Measurements from ENCODE around the gene GARIN5B.
A peak's percentile ranks its signal among the peaks of the same experiment; 100 is the strongest.
"Not testable (repeated sequence)": the region's sequence is repeated elsewhere in the genome, so short reads cannot be mapped to it uniquely, and the experiment has no call there.

The GARIN5B gene

DNA sequence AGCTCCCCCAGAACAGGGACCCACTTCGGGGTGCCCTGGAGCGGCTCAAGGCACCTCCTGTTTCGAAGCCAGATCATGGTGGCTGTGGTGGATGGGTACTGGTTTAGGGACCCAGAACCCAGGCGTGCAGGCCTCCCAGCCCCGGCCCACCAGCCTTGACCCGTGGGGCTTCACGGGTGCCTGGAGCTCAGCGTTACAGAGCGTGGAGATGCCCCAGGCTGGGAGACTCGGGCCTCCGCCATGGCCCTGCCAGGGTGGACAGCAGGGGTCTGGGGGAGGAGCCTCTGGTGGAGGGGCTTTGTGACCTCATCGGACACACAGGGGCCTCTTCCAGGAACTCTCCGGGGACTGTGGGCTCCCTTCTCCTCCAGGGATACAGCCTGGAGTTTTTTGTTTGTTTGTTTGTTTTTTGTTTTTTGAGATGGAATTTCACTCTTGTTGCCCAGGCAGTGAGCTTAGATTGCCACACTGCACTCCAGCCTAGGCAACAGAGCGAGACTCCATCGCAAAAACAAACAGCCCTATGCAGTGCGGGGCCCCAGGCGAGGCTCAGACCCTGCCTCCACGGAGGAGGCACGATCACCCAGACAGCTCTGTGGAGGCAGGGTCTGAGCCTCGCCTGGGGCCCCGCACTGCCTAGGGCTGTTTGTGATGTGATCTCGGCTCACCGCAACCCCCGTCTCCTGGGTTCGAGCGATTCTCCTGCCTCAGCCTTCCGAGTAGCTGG, at the start of gene GARIN5B:
GARIN5B (minus strand) TSS at position 271 of the 727 bp plus-strand sequence; CDS start at position 77, 194 bp downstream.
- DNase-seq (ENCODE audit: extremely low spot score), result no peak
- TF ChIP-seq, protein P1, sequence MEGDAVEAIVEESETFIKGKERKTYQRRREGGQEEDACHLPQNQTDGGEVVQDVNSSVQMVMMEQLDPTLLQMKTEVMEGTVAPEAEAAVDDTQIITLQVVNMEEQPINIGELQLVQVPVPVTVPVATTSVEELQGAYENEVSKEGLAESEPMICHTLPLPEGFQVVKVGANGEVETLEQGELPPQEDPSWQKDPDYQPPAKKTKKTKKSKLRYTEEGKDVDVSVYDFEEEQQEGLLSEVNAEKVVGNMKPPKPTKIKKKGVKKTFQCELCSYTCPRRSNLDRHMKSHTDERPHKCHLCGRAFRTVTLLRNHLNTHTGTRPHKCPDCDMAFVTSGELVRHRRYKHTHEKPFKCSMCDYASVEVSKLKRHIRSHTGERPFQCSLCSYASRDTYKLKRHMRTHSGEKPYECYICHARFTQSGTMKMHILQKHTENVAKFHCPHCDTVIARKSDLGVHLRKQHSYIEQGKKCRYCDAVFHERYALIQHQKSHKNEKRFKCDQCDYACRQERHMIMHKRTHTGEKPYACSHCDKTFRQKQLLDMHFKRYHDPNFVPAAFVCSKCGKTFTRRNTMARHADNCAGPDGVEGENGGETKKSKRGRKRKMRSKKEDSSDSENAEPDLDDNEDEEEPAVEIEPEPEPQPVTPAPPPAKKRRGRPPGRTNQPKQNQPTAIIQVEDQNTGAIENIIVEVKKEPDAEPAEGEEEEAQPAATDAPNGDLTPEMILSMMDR (IDR thresholded peaks at IDR 0.05; ENCODE audit: control extremely low read depth, extremely low read depth, low read depth, missing control alignments), result no peak
- CTCF ChIA-PET, result no interaction called here
- POLR2A ChIA-PET, result no interaction called here

DNA sequence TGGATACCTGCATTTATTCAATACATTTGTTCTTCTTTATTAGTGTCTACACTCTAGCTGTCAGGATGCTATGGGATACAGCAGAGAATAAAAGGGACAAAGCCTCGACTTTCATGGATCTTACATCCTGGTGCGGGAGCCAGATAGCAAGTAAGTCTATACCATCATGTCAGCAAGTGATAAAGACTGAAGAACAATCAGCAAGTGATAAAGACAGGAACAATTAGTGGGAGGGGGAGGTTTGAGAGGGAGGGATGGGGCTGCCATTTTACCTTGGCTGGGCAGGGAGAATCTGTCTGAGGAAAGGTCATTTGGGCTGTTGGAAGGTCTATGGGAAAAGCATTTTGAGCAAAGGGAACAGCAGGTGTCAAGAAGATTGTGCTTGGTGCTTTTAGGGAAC, 47.1 kb upstream of the GARIN5B start:
- ChIA-PET CTCF (interaction anchor here (1.4 to 2.1 kb wide), 2 partner anchors 8 to 20 kb away, joined by 4 to 7 read pairs; no protein-coding TSS in a partner anchor), POLR2A (no interaction called here)
- TF ChIP-seq, protein P1 (IDR thresholded peaks at IDR 0.05; ENCODE audit: control extremely low read depth, extremely low read depth, low read depth, missing control alignments), result no peak
- no peak for DNase-seq (ENCODE audit: extremely low spot score)

DNA sequence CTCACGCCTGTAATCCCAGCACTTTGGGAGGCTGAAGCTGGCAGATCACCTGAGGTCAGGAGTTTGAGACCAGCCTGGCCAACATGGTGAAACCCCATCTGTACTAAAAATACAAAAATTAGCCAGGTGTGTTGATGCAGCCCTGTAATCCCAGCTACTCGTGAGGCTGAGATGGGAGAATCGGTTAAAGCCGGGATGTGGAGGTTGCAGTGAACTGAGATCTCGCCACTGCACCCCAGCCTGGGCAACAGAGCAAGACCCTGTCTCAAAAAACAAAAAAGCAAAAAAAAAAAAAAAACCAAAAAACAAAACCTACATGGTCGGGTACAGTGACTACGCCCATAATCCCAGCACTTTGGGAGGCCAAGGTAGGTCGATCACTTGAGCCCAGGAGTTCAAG, 46.1 kb upstream of the GARIN5B start:
- POLR2A ChIA-PET, result not testable (repeated sequence)

DNA sequence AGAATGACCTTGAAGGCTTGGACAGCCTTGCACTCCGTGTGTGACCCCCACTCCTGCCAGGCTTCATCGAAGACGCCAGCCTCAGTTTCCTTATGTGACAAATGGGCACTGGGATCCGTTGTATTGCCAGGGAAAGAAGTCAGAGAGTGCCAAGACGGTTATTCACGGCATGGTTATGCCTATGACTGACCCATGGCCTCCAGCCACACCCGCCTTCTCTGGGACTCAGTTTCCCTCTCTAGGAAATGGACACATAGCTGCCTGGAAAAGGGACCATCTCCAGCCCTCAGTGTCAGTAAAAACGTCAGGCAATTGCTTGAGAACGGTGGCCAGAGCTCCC, 45.4 kb upstream of the GARIN5B start:
- TF ChIP-seq, protein P1 (IDR thresholded peaks at IDR 0.05; ENCODE audit: control extremely low read depth, extremely low read depth, low read depth, missing control alignments), result no peak
- ChIA-PET CTCF (interaction anchor here (0.7 to 2.1 kb wide), 5 partner anchors 9 to 269 kb away, joined by 3 to 7 read pairs (median 3); no protein-coding TSS in a partner anchor), POLR2A (no interaction called here)
- DNase-seq (ENCODE audit: extremely low spot score), result no peak

More for the DNA sequence above, 46.1 kb upstream of the GARIN5B start:
- not testable (repeated sequence) for DNase-seq (ENCODE audit: extremely low spot score)
- CTCF ChIA-PET, result interaction anchor here (1.0 to 2.1 kb wide), 4 partner anchors 9 to 270 kb away, joined by 3 to 7 read pairs (median 4); no protein-coding TSS in a partner anchor

DNA sequence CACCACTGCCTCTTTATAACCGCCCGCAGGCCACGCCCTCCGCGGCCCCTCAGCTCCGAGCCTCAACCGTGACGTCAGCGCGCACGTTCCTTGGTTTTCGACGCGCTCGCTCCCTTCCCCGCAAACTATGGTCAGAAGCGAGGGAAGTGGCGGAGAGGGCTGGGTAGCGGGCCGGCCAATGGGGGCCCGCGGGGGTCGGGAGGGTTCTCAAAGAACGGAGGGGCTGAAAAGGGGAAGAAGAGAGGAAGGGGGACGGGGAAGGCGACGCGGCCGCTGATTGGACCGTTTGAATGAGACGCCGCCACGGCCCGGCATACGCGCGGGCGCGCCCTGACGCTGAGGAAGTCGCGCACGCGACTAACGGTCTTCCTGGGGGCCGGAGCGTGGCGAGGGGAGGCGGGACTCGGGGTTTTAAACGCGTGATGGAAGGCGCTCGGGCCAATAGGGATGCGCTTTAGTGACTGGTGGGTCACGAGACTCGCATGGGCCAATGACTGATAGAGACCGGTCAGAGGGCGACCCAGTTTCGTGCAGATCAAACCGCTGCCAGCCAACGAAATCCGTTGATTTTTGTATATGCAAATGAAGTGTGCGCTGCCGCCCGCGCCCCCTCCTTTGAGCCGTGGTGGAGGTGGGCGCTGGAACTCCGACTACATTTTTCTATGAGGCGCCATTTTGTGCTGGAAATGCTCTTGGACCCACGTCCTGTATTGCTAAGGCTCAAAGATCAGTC, 44.9 kb upstream of the GARIN5B start:
- DNase-seq (ENCODE audit: extremely low spot score), result peak; percentile 98
- ChIA-PET POLR2A (interaction anchor here (0.5 to 1.8 kb wide), 22 partner anchors 9 to 945 kb away, joined by 3 to 29 read pairs (median 5); partner anchors contain the start of genes CCDC106, CDC42EP5, ISOC2 and KMT5C), CTCF (interaction anchor here (0.7 to 2.1 kb wide), 6 partner anchors 10 to 269 kb away, joined by 3 to 7 read pairs (median 3); partner anchors contain the start of gene TMEM238)
- TF ChIP-seq, protein P1 (IDR thresholded peaks at IDR 0.05; ENCODE audit: control extremely low read depth, extremely low read depth, low read depth, missing control alignments), result no peak

DNA sequence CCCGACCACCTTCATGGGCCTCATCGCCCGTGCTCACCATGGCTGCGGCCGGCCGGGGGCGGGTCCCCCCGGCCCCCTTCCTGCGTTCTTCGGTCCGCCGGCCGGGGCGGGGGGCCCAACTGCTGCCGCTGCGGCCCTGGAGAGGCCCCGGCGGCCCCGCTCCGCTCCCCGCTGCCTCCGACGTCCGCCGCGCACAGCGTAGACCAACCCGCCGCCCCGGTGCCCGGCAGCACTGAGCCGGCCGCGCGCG, 44.4 kb upstream of the GARIN5B start, which contains the start of gene UBE2S:
UBE2S (minus strand) TSS at position 239 of the 250 bp plus-strand sequence; CDS start at position 40, 199 bp downstream.
- DNase-seq (ENCODE audit: extremely low spot score), result not testable (repeated sequence)
- POLR2A ChIA-PET, result interaction anchor here (0.6 to 1.8 kb wide), 23 partner anchors 9 to 944 kb away, joined by 3 to 29 read pairs (median 5); partner anchors contain the start of genes CCDC106, CDC42EP5, ISOC2 and KMT5C
- CTCF ChIA-PET, result interaction anchor here (1.0 to 1.6 kb wide), 2 partner anchors 24 to 60 kb away, joined by 3 read pairs; partner anchors contain the start of gene TMEM238

DNA sequence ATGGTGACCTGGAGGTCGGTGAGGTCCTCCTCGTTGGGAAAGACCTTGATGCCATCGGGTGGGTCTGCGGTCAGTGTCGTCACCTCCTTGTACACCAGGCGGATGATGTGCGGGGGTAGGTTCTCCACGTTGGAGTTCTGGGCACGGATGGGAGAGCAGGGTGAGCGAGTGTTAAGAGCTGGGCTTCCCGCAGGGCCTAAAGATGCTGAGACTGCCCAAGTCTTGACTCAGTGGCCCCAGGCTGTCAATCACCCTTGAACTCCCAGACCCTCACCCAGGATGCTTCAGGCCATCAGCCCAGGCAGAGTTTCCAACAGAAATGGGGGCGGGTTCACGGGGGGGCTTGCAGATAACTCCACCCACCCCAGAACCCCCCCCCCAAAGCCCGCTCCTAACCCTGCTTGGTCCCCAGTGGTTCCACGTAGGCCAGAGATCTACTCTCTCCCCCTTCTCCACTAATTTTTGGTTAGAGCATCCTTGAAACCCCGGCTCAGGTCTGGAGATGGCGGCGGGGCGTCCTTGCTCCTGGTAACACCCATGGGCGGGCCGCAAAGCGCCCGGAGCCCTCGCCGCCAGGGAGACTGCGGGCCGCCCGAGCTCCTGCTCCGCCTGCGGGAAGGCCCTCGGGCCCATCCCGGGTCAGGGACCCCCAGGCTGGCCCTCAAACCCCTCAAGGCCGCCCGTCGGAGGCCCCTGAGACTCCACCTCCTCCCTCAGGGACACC, 43.9 kb upstream of the GARIN5B start:
- peak; percentile 47 for DNase-seq (ENCODE audit: extremely low spot score)
- ChIA-PET CTCF (interaction anchor here (1.0 to 1.6 kb wide), 2 partner anchors 24 to 61 kb away, joined by 3 read pairs; partner anchors contain the start of gene TMEM238), POLR2A (interaction anchor here (0.6 to 2.2 kb wide), 21 partner anchors 8 to 938 kb away, joined by 3 to 29 read pairs (median 5); partner anchors contain the start of genes CCDC106, CDC42EP5, ISOC2 and KMT5C)
- TF ChIP-seq, protein P1 (IDR thresholded peaks at IDR 0.05; ENCODE audit: control extremely low read depth, extremely low read depth, low read depth, missing control alignments), result no peak

All from GM10248 (cell line).